K562 (cell line): ENCODE measurements around the gene BHLHE40. TPM values are rescaled to one million over a fixed set of nuclear protein-coding genes. Genes with fewer than 3 reads are reported as not detected.

Source experiments
- CHD1 ChIP-seq: fragments of 200-600 bp; sonication (generic); IDR thresholded peaks from one replicate; pipeline ENCODE4 v1.6.1; 2012; ENCODE audit warnings: mild to moderate bottlenecking, moderate library complexity, low read length, inconsistent platforms
- CTBP1 ChIP-seq: fragments of 450-650 bp; IDR thresholded peaks from 2 replicates; pipeline ENCODE4 v1.6.1; 2016; ENCODE audit warnings: borderline replicate concordance
- DEAF1 ChIP-seq: fragments of 450-650 bp; formaldehyde crosslinking; IDR thresholded peaks from 2 replicates; pipeline ENCODE4 v1.4.0; 2020; ENCODE audit warnings: mild to moderate bottlenecking, moderate library complexity
- E2F4 ChIP-seq: sonication (generic); formaldehyde crosslinking; IDR thresholded peaks from 2 replicates; pipeline ENCODE4 v1.8.0; 2022; ENCODE audit warnings: mild to moderate bottlenecking, low read depth, missing genetic modification reagents
- EGR1 ChIP-seq: fragments of 450-650 bp; conservative IDR thresholded peaks from 2 replicates; pipeline ENCODE4 v1.6.1; 2017; ENCODE audit warnings: mild to moderate bottlenecking
- FOXA3 ChIP-seq, 2 experiments: fragments of 450-650 bp in 1 of 2; sonication (generic) in 1 of 2; formaldehyde crosslinking; IDR thresholded peaks in 1 of 2; conservative IDR thresholded peaks in 1 of 2; 2 replicates each; pipeline versions ENCODE4 v1.4.0 to v1.8.0; 2020 to 2022; ENCODE audit warnings: mild to moderate bottlenecking in 2 of 2, missing genetic modification reagents in 1 of 2
- FOXJ2 ChIP-seq: fragments of 200-800 bp; sonication (Bioruptor generic); IDR thresholded peaks from 2 replicates; pipeline ENCODE4 v1.6.1; 2016; ENCODE audit warnings: missing genetic modification characterization, missing compliant biosample characterization
- GTF2F1 ChIP-seq: IDR thresholded peaks from 2 replicates; pipeline ENCODE4 v1.6.1; 2011; ENCODE audit warnings: low read depth, low read length, improper control_type of control experiment
- HDAC2 ChIP-seq: fragments of 450-650 bp; IDR thresholded peaks from 2 replicates; pipeline ENCODE4 v1.6.1; 2016; ENCODE audit warnings: mild to moderate bottlenecking
- ILF3 ChIP-seq: fragments of 450-650 bp; IDR thresholded peaks from 2 replicates; pipeline ENCODE4 v1.6.1; 2018; ENCODE audit warnings: antibody characterized with exemption, mild to moderate bottlenecking, moderate library complexity, borderline replicate concordance
- MXI1 ChIP-seq: IDR thresholded peaks from 2 replicates; pipeline ENCODE4 v1.6.1; 2011; ENCODE audit warnings: low read depth, mild to moderate bottlenecking, improper control_type of control experiment, low read length
- RB1 ChIP-seq: fragments of 450-650 bp; IDR thresholded peaks from 2 replicates; pipeline ENCODE4 v1.6.1; 2017; ENCODE audit warnings: low read depth, mild to moderate bottlenecking
- SMARCA4 ChIP-seq: fragments of 450-650 bp; IDR thresholded peaks from 2 replicates; pipeline ENCODE4 v1.6.1; 2016
- YY1 ChIP-seq, 3 experiments: IDR thresholded peaks; 2 replicates each; pipeline ENCODE4 v1.6.1; 2011; ENCODE audit warnings: low read length in 2 of 3, mild to moderate bottlenecking in 2 of 3, moderate library complexity in 2 of 3, borderline replicate concordance in 1 of 3, control low read depth in 1 of 3, low read depth in 1 of 3; ENCODE audit not compliant: insufficient read depth in 3 of 3, insufficient replicate concordance in 2 of 3, control insufficient read depth in 1 of 3, insufficient read length in 1 of 3; ENCODE audit errors: extremely low read depth in 1 of 3
- ZBED1 ChIP-seq: IDR thresholded peaks from 2 replicates; pipeline ENCODE4 v1.6.1; 2014
- ZBTB33 ChIP-seq: sonication (generic); formaldehyde crosslinking; IDR thresholded peaks from 2 replicates; pipeline ENCODE4 v1.8.1; 2023; ENCODE audit warnings: mild to moderate bottlenecking, missing genetic modification reagents
- ZHX1 ChIP-seq: fragments of 150-350 bp; conservative IDR thresholded peaks from 2 replicates; pipeline ENCODE4 v1.6.1; 2014; ENCODE audit warnings: low read length
- ZNF232 ChIP-seq: sonication (generic); formaldehyde crosslinking; IDR thresholded peaks from 2 replicates; pipeline ENCODE4 v1.8.0; 2022; ENCODE audit warnings: mild to moderate bottlenecking, missing genetic modification reagents
- ZNF696 ChIP-seq: fragments of 250-450 bp; sonication (Bioruptor Pico); conservative IDR thresholded peaks from 2 replicates; pipeline ENCODE4 v1.4.0; 2020; ENCODE audit warnings: mild to moderate bottlenecking, moderate library complexity
- polyA plus RNA-seq, 8 experiments: library from polyadenylated mRNA; depleted of rRNA in 4 of 8; stranded (reverse) in 5 of 8; unstranded in 3 of 8; fragments of >200 nt; fragmentation: Nextera tagmentation in 2 of 8; fragmentation: Illumina TruSeq in 1 of 8; extraction: Ambion mirVana in 2 of 8; extraction: Trizol in 1 of 8; gene quantifications; 2 replicates each; pipeline versions ENCODE4 v1.2.1 to v1.2.3, GENCODE V29; 2011 to 2014; ENCODE audit warnings: inconsistent platforms in 1 of 8, missing spikeins in 1 of 8
- total RNA-seq, 7 experiments: library from RNA; depleted of rRNA in 6 of 7; stranded (reverse); fragments of >200 nt in 6 of 7; fragmentation: Illumina TruSeq in 2 of 7; extraction: Trizol in 2 of 7; gene quantifications; 2 replicates each; pipeline versions ENCODE4 v1.2.1 to v1.2.3, GENCODE V29; 2011 to 2021; ENCODE audit warnings: low replicate concordance in 1 of 7
- TF ChIP-seq, protein P1 (sequence below): fragments of 450-650 bp; IDR thresholded peaks from 2 replicates; pipeline ENCODE4 v1.6.1; 2016; ENCODE audit warnings: antibody characterized with exemption

The BHLHE40 gene
- total and polyA plus RNA-seq, 9 of the 15 experiments (the other 6 are each of a cell fraction or from before 2014, with no cell fraction given) = 12.0 to 83.9 (median 31.4) TPM

- TF ChIP-seq ILF3 = no peak
- TF ChIP-seq EGR1 = no peak
- TF ChIP-seq, protein P1, sequence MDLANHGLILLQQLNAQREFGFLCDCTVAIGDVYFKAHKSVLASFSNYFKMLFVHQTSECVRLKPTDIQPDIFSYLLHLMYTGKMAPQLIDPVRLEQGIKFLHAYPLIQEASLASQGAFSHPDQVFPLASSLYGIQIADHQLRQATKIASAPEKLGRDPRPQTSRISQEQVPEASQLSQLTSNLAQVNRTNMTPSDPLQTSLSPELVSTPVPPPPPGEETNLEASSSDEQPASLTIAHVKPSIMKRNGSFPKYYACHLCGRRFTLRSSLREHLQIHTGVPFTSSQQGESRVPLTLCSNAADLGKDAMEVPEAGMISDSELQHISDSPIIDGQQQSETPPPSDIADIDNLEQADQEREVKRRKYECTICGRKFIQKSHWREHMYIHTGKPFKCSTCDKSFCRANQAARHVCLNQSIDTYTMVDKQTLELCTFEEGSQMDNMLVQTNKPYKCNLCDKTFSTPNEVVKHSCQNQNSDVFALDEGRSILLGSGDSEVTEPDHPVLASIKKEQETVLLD = 0 out of 2 replicates have a peak, but pooled peaks have one; percentile 2
- TF ChIP-seq ZNF232 (CRISPR knock-in tag) = no peak
- no peak for TF ChIP-seq E2F4 (CRISPR knock-in tag)
- TF ChIP-seq ZNF696 (CRISPR knock-in tag) = no peak
- 0 out of 4 replicates have a peak, but pooled peaks of 1 of the 2 experiments have one; percentile 18 for TF ChIP-seq FOXA3 (CRISPR knock-in tag; conservative IDR thresholded peaks at IDR 0.05 in 1 of 2, IDR thresholded peaks at IDR 0.05 in 1 of 2)
- TF ChIP-seq ZBED1 = no peak
- TF ChIP-seq FOXJ2 = peak; percentile 82
- TF ChIP-seq ZHX1 = no peak
- no peak for TF ChIP-seq RB1
- TF ChIP-seq SMARCA4 = no peak
- no peak for TF ChIP-seq CTBP1
- no peak for TF ChIP-seq CHD1
- TF ChIP-seq YY1 (IDR thresholded peaks at IDR 0.05; ENCODE audit: borderline replicate concordance in 1 of 3, control insufficient read depth in 1 of 3, extremely low read depth in 1 of 3, insufficient read depth in 3 of 3, insufficient read length in 1 of 3, insufficient replicate concordance in 2 of 3, low read depth in 1 of 3, low read length in 2 of 3) = peak in 1 of 3 experiments; percentile 2
- TF ChIP-seq GTF2F1 = no peak
- TF ChIP-seq DEAF1 (CRISPR knock-in tag) = no peak
- TF ChIP-seq MXI1 = peak; percentile 76; the same call in 1 of the 2 replicates
- TF ChIP-seq ZBTB33 = no peak
- TF ChIP-seq HDAC2 = no peak
Measured at GRCh38 chr3:4978966-4979427, 240 bp upstream of the BHLHE40 start (continued).
